ENCODE results near the gene GGT6.

Gene GGT6

GRCh38 chr17:4604111-4604644, 43.8 kb upstream of the GGT6 start:
- DNase-seq (ENCODE audit: low read depth): peak; percentile 89
- TF ChIP-seq, protein P1, sequence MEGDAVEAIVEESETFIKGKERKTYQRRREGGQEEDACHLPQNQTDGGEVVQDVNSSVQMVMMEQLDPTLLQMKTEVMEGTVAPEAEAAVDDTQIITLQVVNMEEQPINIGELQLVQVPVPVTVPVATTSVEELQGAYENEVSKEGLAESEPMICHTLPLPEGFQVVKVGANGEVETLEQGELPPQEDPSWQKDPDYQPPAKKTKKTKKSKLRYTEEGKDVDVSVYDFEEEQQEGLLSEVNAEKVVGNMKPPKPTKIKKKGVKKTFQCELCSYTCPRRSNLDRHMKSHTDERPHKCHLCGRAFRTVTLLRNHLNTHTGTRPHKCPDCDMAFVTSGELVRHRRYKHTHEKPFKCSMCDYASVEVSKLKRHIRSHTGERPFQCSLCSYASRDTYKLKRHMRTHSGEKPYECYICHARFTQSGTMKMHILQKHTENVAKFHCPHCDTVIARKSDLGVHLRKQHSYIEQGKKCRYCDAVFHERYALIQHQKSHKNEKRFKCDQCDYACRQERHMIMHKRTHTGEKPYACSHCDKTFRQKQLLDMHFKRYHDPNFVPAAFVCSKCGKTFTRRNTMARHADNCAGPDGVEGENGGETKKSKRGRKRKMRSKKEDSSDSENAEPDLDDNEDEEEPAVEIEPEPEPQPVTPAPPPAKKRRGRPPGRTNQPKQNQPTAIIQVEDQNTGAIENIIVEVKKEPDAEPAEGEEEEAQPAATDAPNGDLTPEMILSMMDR (conservative IDR thresholded peaks at IDR 0.05; ENCODE audit: low read depth, low read length): no peak
- no peak overlapping the region for H3K4me3 ChIP-seq (ENCODE audit: low read depth, low read length)

GRCh38 chr17:4602041-4602440, 41.7 kb upstream of the GGT6 start:
- DNase-seq (ENCODE audit: low read depth): no peak
- TF ChIP-seq, protein P1 (conservative IDR thresholded peaks at IDR 0.05; ENCODE audit: low read depth, low read length): no peak
- H3K4me3 ChIP-seq (ENCODE audit: low read depth, low read length): no peak overlapping the region

DNA sequence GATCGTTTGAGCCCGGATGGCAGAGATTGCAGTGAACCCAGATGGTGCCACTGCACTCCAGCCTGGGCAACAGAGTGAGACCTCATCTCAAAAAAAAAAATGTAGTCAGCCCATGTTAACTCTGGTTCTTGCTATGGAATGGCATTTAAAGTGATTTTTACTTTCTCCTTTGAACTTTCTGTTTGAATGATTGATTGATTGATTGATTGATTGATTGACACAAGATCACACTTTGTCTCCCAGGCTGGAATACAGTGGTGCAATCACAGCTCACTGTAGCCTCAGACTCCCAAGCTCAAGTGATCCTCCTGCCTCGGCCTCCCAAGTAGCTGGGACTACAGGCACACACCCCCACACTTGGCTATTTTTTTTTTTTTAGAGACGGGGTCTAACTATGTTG, 40.9 kb upstream of the GGT6 start:
- TF ChIP-seq, protein P1 (conservative IDR thresholded peaks at IDR 0.05; ENCODE audit: low read depth, low read length): no peak
- no peak overlapping the region for H3K4me3 ChIP-seq (ENCODE audit: low read depth, low read length)
- DNase-seq (ENCODE audit: low read depth): no peak

DNA sequence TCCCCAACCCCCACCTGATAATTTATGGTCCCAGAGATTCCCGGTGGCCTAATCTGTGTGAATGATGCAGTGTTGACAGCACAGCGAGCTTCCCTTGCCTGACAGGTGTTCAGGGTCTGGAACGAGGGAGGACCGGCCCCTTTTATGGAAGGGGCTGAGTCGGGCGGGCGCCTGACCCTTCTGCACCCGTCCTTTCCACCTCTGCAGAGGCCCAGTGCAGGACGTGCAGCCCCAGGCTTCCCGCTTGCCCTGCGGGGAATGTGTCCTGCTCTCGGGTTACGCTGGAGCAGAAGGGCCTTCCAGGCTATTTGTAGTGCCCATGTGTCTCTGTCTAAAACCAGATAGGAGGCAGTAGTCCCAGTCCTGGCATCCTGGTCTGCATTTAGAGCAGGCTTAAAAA, 40.2 kb upstream of the GGT6 start:
- no peak overlapping the region for H3K4me3 ChIP-seq (ENCODE audit: low read depth, low read length)
- DNase-seq (ENCODE audit: low read depth): no peak
- TF ChIP-seq, protein P1 (conservative IDR thresholded peaks at IDR 0.05; ENCODE audit: low read depth, low read length): no peak

DNA sequence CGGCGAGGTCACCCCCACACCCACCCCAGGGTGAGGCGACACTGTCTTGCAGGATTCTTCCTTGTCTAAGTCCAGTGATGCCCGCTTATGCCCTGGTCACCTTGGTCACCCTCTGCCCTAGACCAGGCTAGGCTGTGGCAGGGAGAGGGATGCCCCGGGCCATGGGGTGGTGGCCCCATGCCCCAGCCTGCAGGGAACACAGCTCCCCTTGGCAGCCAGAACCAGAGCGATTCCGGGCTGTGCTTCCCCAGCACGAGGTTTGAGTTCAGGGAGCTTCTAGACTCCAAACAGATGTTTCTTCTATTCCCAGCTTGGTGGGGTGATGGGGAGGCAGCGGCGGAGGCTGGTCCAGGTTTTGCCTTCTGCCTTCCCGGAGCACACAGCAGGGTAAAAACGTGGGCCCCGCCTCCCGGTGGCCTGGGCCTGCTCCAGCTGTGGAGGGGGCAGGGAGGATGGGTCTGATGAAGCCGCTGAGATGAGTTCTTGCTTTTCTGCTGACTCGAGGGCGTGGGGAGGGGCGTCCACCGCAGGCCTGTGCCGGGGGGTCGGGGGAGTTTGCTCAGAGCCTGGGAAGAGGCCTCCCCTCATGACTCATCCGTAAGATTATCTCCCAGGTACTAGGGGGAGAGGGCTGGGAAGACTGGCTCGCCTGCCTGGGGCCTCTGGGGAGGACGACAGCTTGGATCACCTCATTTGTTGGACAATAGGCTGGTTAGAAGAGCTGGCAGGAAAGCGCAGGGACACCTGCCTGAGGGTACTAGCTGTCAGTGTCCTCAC, 39.3 kb upstream of the GGT6 start:
- no peak overlapping the region for H3K4me3 ChIP-seq (ENCODE audit: low read depth, low read length)
- peak; percentile 71 for DNase-seq (ENCODE audit: low read depth)
- TF ChIP-seq, protein P1 (conservative IDR thresholded peaks at IDR 0.05; ENCODE audit: low read depth, low read length): no peak

DNA sequence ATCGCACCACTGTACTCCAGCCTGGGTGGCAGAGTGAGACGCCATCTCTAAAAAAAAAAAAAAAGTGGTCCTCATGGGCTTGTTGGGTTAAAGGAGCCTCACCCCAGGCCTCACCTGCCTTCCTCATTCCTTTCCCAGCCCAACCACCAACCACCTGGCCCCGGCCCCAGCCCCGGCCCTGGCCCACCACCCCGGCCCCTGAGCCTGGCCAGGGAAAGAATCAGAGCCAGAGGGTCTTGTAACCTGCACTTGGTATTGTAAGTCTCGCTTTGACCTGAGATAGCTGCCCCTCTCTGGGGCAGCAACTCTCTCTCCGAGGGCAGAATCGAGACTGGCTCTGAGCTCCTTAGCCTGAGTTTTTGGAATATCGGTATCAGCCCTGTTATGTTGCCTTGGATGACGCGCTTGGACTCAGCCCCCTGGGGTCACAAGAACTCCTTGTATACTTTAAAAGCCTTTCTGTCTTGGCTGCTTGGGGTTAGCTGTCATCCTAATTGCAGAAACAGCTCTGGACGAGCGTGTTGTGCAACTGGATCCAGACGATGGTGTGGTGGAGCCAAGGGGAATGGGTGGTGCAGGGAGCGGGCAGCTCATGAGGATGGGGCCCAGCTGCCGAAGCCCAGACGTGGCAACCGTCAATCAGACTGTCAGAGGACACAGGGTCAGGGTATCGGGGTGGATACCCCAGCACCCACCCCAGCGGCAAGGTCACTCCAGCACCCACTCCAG, 38.6 kb upstream of the GGT6 start:
- H3K4me3 ChIP-seq (ENCODE audit: low read depth, low read length): no peak overlapping the region
- peak; percentile 71 for DNase-seq (ENCODE audit: low read depth)
- TF ChIP-seq, protein P1 (conservative IDR thresholded peaks at IDR 0.05; ENCODE audit: low read depth, low read length): no peak
